C4-2B (cell line): ENCODE results near the gene NLRP3.
A peak's percentile ranks its signal among the peaks of the same experiment; 100 is the strongest.
"Not testable (repeated sequence)": the region's sequence is repeated elsewhere in the genome, so short reads cannot be mapped to it uniquely, and the experiment has no call there.

Source experiments
- H3K27ac ChIP-seq: fragments of 450-650 bp; 2 replicates; pipeline ENCODE4 v1.5.1; 2017
- CTCF ChIP-seq: fragments of 450-650 bp; conservative IDR thresholded peaks from 2 replicates; pipeline ENCODE4 v1.5.1; 2017; ENCODE audit warnings: mild to moderate bottlenecking
- ZFX ChIP-seq: fragments of 450-650 bp; IDR thresholded peaks from 2 replicates; pipeline ENCODE4 v1.6.1; 2017

NLRP3 gene

GRCh38 chr1:247386217-247386616 lies 29.8 kb upstream of the NLRP3 start:
- H3K27ac ChIP-seq: no peak overlapping the region
- no peak for TF ChIP-seq ZFX
- no peak for TF ChIP-seq CTCF

- TF ChIP-seq CTCF: no peak
- TF ChIP-seq ZFX: no peak
- no peak overlapping the region for H3K27ac ChIP-seq
Observed at GRCh38 chr1:247386687-247387086, 29.3 kb upstream of the NLRP3 start.

GRCh38 chr1:247387096-247387495 lies 28.9 kb upstream of the NLRP3 start:
- H3K27ac ChIP-seq: no peak overlapping the region
- TF ChIP-seq ZFX: no peak
- TF ChIP-seq CTCF: no peak

GRCh38 chr1:247387565-247387964 lies 28.4 kb upstream of the NLRP3 start:
- H3K27ac ChIP-seq: no peak overlapping the region

GRCh38 chr1:247390116-247390791 lies 25.7 kb upstream of the NLRP3 start:
- peak; percentile 95 for TF ChIP-seq CTCF
- TF ChIP-seq ZFX: no peak
- no peak overlapping the region for H3K27ac ChIP-seq

More at GRCh38 chr1:247387565-247387964, 28.4 kb upstream of the NLRP3 start:
- no peak for TF ChIP-seq ZFX
- no peak for TF ChIP-seq CTCF

GRCh38 chr1:247390996-247391395 lies 25.0 kb upstream of the NLRP3 start:
- TF ChIP-seq ZFX: no peak
- no peak for TF ChIP-seq CTCF
- H3K27ac ChIP-seq: no peak overlapping the region

GRCh38 chr1:247392088-247392487 lies 23.9 kb upstream of the NLRP3 start:
- no peak for TF ChIP-seq CTCF
- TF ChIP-seq ZFX: no peak

GRCh38 chr1:247395075-247395474 lies 20.9 kb upstream of the NLRP3 start:
- not testable (repeated sequence) for H3K27ac ChIP-seq

More at GRCh38 chr1:247392088-247392487, 23.9 kb upstream of the NLRP3 start:
- H3K27ac ChIP-seq: no peak overlapping the region
